Measurements from ENCODE around the gene NOL7. TPM values are rescaled to one million over a fixed set of nuclear protein-coding genes. Genes with fewer than 3 reads are reported as not detected.

Gene NOL7
- total RNA-seq, 1 experiment from 2014 or later, result 73.7 TPM

Other genes starting within 250 kb of the NOL7 start
- 3.8 TPM for gene GFOD1, start 127.7 kb upstream of the NOL7 start, total RNA-seq (2021; ENCODE audit: unreplicated experiment)
- 13.8 TPM for gene SIRT5, start 40.7 kb upstream of the NOL7 start, total RNA-seq (2021; ENCODE audit: unreplicated experiment)
- 48.0 TPM for gene RANBP9, start 96.5 kb downstream of the NOL7 start, total RNA-seq (2021; ENCODE audit: unreplicated experiment)
- gene MCUR1, start 199.2 kb downstream of the NOL7 start, total RNA-seq (2021; ENCODE audit: unreplicated experiment), result 33.2 TPM